ENCODE measurements around the gene NUP205.

The NUP205 gene

GRCh38 chr7:135644729-135645128 is 87.0 kb downstream of the NUP205 start:
- no peak overlapping the region for H3K4me3 ChIP-seq (ENCODE audit: low read depth, low read length)
- H3K4me1 ChIP-seq (ENCODE audit: control insufficient read depth, insufficient read depth, low read length) = no peaks in the 10 kb centered on the region
- peaks cover 48 to 89% of the 10 kb centered on the region in 2 experiments for H3K36me3 ChIP-seq (ENCODE audit: control insufficient read depth in 2 of 2, insufficient read depth in 1 of 2, low read length in 2 of 2)
- no peak overlapping the region for H3K27ac ChIP-seq (ENCODE audit: extremely low read depth, low read depth, low read length)
- POLR2A ChIA-PET = interaction anchor here (0.6 to 1.2 kb wide), 2 partner anchors 18 to 19 kb away, joined by 4 to 8 read pairs; partner anchors contain the start of gene STMP1
- TF ChIP-seq YY1 (tag by site-specific recombination; IDR thresholded peaks at IDR 0.05) = no peak
- no peak for TF ChIP-seq ZFP41 (tag by site-specific recombination; IDR thresholded peaks at IDR 0.05; ENCODE audit: borderline replicate concordance)
- TF ChIP-seq ZSCAN23 (tag by site-specific recombination; IDR thresholded peaks at IDR 0.05) = no peak
- TF ChIP-seq ZNF629 (tag by site-specific recombination; IDR thresholded peaks at IDR 0.05) = no peak
- no peak for TF ChIP-seq ZNF18 (tag by site-specific recombination; IDR thresholded peaks at IDR 0.05)
- no peaks in the 10 kb centered on the region for H3K9me3 ChIP-seq (ENCODE audit: control insufficient read depth, insufficient read depth, low read depth, low read length)
- CTCF ChIA-PET = interaction anchor here (0.6 to 3.9 kb wide), 23 partner anchors 8 to 370 kb away, joined by 3 to 25 read pairs (median 6); partner anchors contain the start of gene STMP1

GRCh38 chr7:135645296-135645904 is 87.7 kb downstream of the NUP205 start:
- POLR2A ChIA-PET = interaction anchor here (0.6 to 1.2 kb wide), 3 partner anchors 13 to 18 kb away, joined by 4 to 8 read pairs (median 6); partner anchors contain the start of gene STMP1

GRCh38 chr7:135647755-135648154 is 90.0 kb downstream of the NUP205 start:
- no peaks in the 10 kb centered on the region for H3K4me1 ChIP-seq (ENCODE audit: control insufficient read depth, insufficient read depth, low read length)
- H3K27ac ChIP-seq (ENCODE audit: extremely low read depth, low read depth, low read length) = no peak overlapping the region
- no peaks in the 10 kb centered on the region for H3K9me3 ChIP-seq (ENCODE audit: control insufficient read depth, insufficient read depth, low read depth, low read length)
- H3K4me3 ChIP-seq (ENCODE audit: low read depth, low read length) = no peak overlapping the region
- H3K36me3 ChIP-seq (ENCODE audit: control insufficient read depth in 2 of 2, insufficient read depth in 1 of 2, low read length in 2 of 2) = peaks cover 33 to 75% of the 10 kb centered on the region in 2 experiments
- CTCF ChIA-PET = interaction anchor here (0.6 to 1.7 kb wide), 4 partner anchors 9 to 825 kb away, joined by 3 to 4 read pairs (median 3); partner anchors contain the start of gene STMP1
- POLR2A ChIA-PET = no interaction called here
- TF ChIP-seq TSHZ1 (tag by site-specific recombination; IDR thresholded peaks at IDR 0.05; ENCODE audit: borderline replicate concordance) = no peak
- TF ChIP-seq ZSCAN18 (tag by site-specific recombination; IDR thresholded peaks at IDR 0.05) = no peak
- no peak for TF ChIP-seq MYNN (tag by site-specific recombination; IDR thresholded peaks at IDR 0.05; ENCODE audit: borderline replicate concordance)
- no peak for TF ChIP-seq KLF10 (tag by site-specific recombination; IDR thresholded peaks at IDR 0.05)
- no peak for TF ChIP-seq ZNF280C (tag by site-specific recombination; IDR thresholded peaks at IDR 0.05)
- no peak for TF ChIP-seq ZNF621 (tag by site-specific recombination; IDR thresholded peaks at IDR 0.05)
- no peak for TF ChIP-seq ZSCAN30 (tag by site-specific recombination; IDR thresholded peaks at IDR 0.05)
- TF ChIP-seq ZNF404 (tag by site-specific recombination; IDR thresholded peaks at IDR 0.05) = no peak
- TF ChIP-seq PBX3 (CRISPR knock-in tag; IDR thresholded peaks at IDR 0.05) = no peak
- TF ChIP-seq SP3 (tag by site-specific recombination; IDR thresholded peaks at IDR 0.05) = no peak

More at GRCh38 chr7:135645296-135645904, 87.7 kb downstream of the NUP205 start:
- H3K4me1 ChIP-seq (ENCODE audit: control insufficient read depth, insufficient read depth, low read length) = no peaks in the 10 kb centered on the region
- H3K4me3 ChIP-seq (ENCODE audit: low read depth, low read length) = no peak overlapping the region
- H3K9me3 ChIP-seq (ENCODE audit: control insufficient read depth, insufficient read depth, low read depth, low read length) = no peaks in the 10 kb centered on the region
- H3K27ac ChIP-seq (ENCODE audit: extremely low read depth, low read depth, low read length) = no peak overlapping the region
- TF ChIP-seq ZNF654 (tag by site-specific recombination; IDR thresholded peaks at IDR 0.05; ENCODE audit: low read depth) = peak; percentile 28
- no peak for TF ChIP-seq INSM2 (tag by site-specific recombination; IDR thresholded peaks at IDR 0.05)
- CTCF ChIA-PET = interaction anchor here (0.7 to 3.9 kb wide), 28 partner anchors 8 to 371 kb away, joined by 3 to 25 read pairs (median 4); partner anchors contain the start of gene STMP1
- H3K36me3 ChIP-seq (ENCODE audit: control insufficient read depth in 2 of 2, insufficient read depth in 1 of 2, low read length in 2 of 2) = peaks cover 43 to 90% of the 10 kb centered on the region in 2 experiments

Data from HEK293 (cell line).